ENCODE data around the gene OR5V1. TPM values are rescaled to one million over a fixed set of nuclear protein-coding genes. Genes with fewer than 3 reads are reported as not detected.

Gene OR5V1
- total RNA-seq, 1 donor from 2014 or later, result not detected

Other genes starting within 250 kb of the OR5V1 start
- not detected in 2 replicates for gene OR2J2, start 198.0 kb downstream of the OR5V1 start, total RNA-seq
- not detected in 2 replicates for gene OR14J1, start 67.2 kb downstream of the OR5V1 start, total RNA-seq
- not detected in 2 replicates for gene OR12D3, start 6.4 kb upstream of the OR5V1 start, total RNA-seq
- gene OR12D2, start 26.8 kb upstream of the OR5V1 start, total RNA-seq, result not detected in 2 replicates
- not detected in 2 replicates for gene OR12D1, start 46.1 kb upstream of the OR5V1 start, total RNA-seq
- gene OR10C1, start 70.4 kb upstream of the OR5V1 start, total RNA-seq, result not detected in 2 replicates
- gene OR11A1, start 88.2 kb upstream of the OR5V1 start, total RNA-seq, result not detected in 2 replicates
- gene OR2H1, start 88.3 kb upstream of the OR5V1 start, total RNA-seq, result not detected in 2 replicates
- gene MAS1L, start 119.1 kb upstream of the OR5V1 start, total RNA-seq, result not detected in 2 replicates
- not detected in 2 replicates for gene UBD, start 190.9 kb upstream of the OR5V1 start, total RNA-seq
- gene OR2H2, start 216.3 kb upstream of the OR5V1 start, total RNA-seq, result not detected in 2 replicates